HEK293T (cell line): ENCODE measurements around the gene IGF2BP2.
"Not testable (repeated sequence)": the region's sequence is repeated elsewhere in the genome, so short reads cannot be mapped to it uniquely, and the experiment has no call there.

Experiments
- CTCF ChIA-PET: fragments of 350-600 bp; formaldehyde crosslinking; extraction: SDS; loops from one replicate; lab custom pipeline; 2021; ENCODE audit warnings: antibody characterized with exemption, inconsistent platforms; lab: Yijun Ruan, JAX
- POLR2A ChIA-PET: fragments of 350-600 bp; formaldehyde crosslinking; extraction: SDS; loops from one replicate; lab custom pipeline; 2020; ENCODE audit warnings: antibody characterized with exemption, inconsistent platforms; lab: Yijun Ruan, JAX
- DNase-seq: peaks from one replicate; pipeline ENCODE4 v3.0.0; 2012; ENCODE audit warnings: mixed read lengths; ENCODE audit errors: extremely low spot score
- ARNT ChIP-seq: fragments of 450-650 bp; IDR thresholded peaks from 2 replicates; pipeline ENCODE4 v1.6.1; 2017; ENCODE audit warnings: mild to moderate bottlenecking
- BHLHE40 ChIP-seq: fragments of 450-650 bp; IDR thresholded peaks from 2 replicates; pipeline ENCODE4 v1.6.1; 2016; ENCODE audit warnings: mild to moderate bottlenecking, moderate library complexity, borderline replicate concordance
- CTBP1 ChIP-seq: fragments of 450-650 bp; IDR thresholded peaks from 2 replicates; pipeline ENCODE4 v1.6.1; 2016; ENCODE audit warnings: borderline replicate concordance
- ELF4 ChIP-seq: fragments of 450-650 bp; IDR thresholded peaks from 2 replicates; pipeline ENCODE4 v1.6.1; 2017; ENCODE audit warnings: antibody characterized with exemption
- FOXA1 ChIP-seq: fragments of 450-650 bp; IDR thresholded peaks from 2 replicates; pipeline ENCODE4 v1.6.1; 2016; ENCODE audit warnings: mild to moderate bottlenecking
- FOXK2 ChIP-seq: fragments of 450-650 bp; IDR thresholded peaks from 2 replicates; pipeline ENCODE4 v1.6.1; 2016; ENCODE audit warnings: mild to moderate bottlenecking
- FOXM1 ChIP-seq: fragments of 450-650 bp; IDR thresholded peaks from 2 replicates; pipeline ENCODE4 v1.6.1; 2017; ENCODE audit warnings: mild to moderate bottlenecking, borderline replicate concordance
- HDGF ChIP-seq: fragments of 450-650 bp; IDR thresholded peaks from 2 replicates; pipeline ENCODE4 v1.6.1; 2017; ENCODE audit warnings: antibody characterized with exemption, borderline replicate concordance
- L3MBTL2 ChIP-seq: fragments of 450-650 bp; conservative IDR thresholded peaks from 2 replicates; pipeline ENCODE4 v1.6.1; 2016; ENCODE audit warnings: mild to moderate bottlenecking
- LEF1 ChIP-seq: fragments of 450-650 bp; IDR thresholded peaks from 2 replicates; pipeline ENCODE4 v1.6.1; 2017; ENCODE audit warnings: mild to moderate bottlenecking, borderline replicate concordance
- NFRKB ChIP-seq: fragments of 450-650 bp; IDR thresholded peaks from 2 replicates; pipeline ENCODE4 v1.6.1; 2016; ENCODE audit warnings: mild to moderate bottlenecking, moderate library complexity
- PKNOX1 ChIP-seq: fragments of 450-650 bp; IDR thresholded peaks from 2 replicates; pipeline ENCODE4 v1.6.1; 2016
- SP1 ChIP-seq: fragments of 450-650 bp; IDR thresholded peaks from 2 replicates; pipeline ENCODE4 v1.6.1; 2017
- SUZ12 ChIP-seq: fragments of 450-650 bp; IDR thresholded peaks from 2 replicates; pipeline ENCODE4 v1.6.1; 2016; ENCODE audit warnings: mild to moderate bottlenecking
- TARDBP ChIP-seq: fragments of 450-650 bp; IDR thresholded peaks from 2 replicates; pipeline ENCODE4 v1.6.1; 2016
- ZNF384 ChIP-seq: fragments of 450-650 bp; IDR thresholded peaks from 2 replicates; pipeline ENCODE4 v1.6.1; 2016

Gene IGF2BP2

GRCh38 chr3:185843126-185843525 is 18.3 kb upstream of the IGF2BP2 start:
- DNase-seq: no peak
- TF ChIP-seq PKNOX1: no peak
- no peak for TF ChIP-seq FOXM1
- TF ChIP-seq SP1: no peak
- TF ChIP-seq NFRKB: no peak
- TF ChIP-seq BHLHE40: no peak
- TF ChIP-seq L3MBTL2: no peak
- TF ChIP-seq ELF4: no peak
- no peak for TF ChIP-seq ARNT
- no peak for TF ChIP-seq ZNF384
- no peak for TF ChIP-seq CTBP1
- ChIA-PET POLR2A (no interaction called here), CTCF (no interaction called here)

GRCh38 chr3:185842241-185842640 is 17.4 kb upstream of the IGF2BP2 start:
- ChIA-PET POLR2A (no interaction called here), CTCF (no interaction called here)
- no peak for TF ChIP-seq ELF4
- no peak for TF ChIP-seq ZNF384
- no peak for TF ChIP-seq FOXA1
- no peak for TF ChIP-seq ARNT
- no peak for TF ChIP-seq L3MBTL2
- TF ChIP-seq NFRKB: no peak
- no peak for DNase-seq

GRCh38 chr3:185838417-185838989 is 13.7 kb upstream of the IGF2BP2 start:
- POLR2A ChIA-PET, CTCF ChIA-PET, DNase-seq: not testable (repeated sequence)

GRCh38 chr3:185837414-185837813 is 12.6 kb upstream of the IGF2BP2 start:
- POLR2A ChIA-PET: no interaction called here

GRCh38 chr3:185831990-185832389 is 7.1 kb upstream of the IGF2BP2 start:
- ChIA-PET CTCF (no interaction called here), POLR2A (no interaction called here)
- TF ChIP-seq NFRKB (no peak), ELF4 (no peak), CTBP1 (no peak), HDGF (no peak), PKNOX1 (no peak), LEF1 (no peak), BHLHE40 (no peak), SUZ12 (no peak), SP1 (no peak)
- DNase-seq: no peak

More at GRCh38 chr3:185837414-185837813, 12.6 kb upstream of the IGF2BP2 start:
- TF ChIP-seq NFRKB: no peak
- no peak for TF ChIP-seq TARDBP
- DNase-seq: no peak
- CTCF ChIA-PET: no interaction called here

GRCh38 chr3:185831195-185831594 is 6.4 kb upstream of the IGF2BP2 start:
- ChIA-PET CTCF (no interaction called here), POLR2A (no interaction called here)
- DNase-seq: no peak
- no peak for TF ChIP-seq HDGF
- TF ChIP-seq LEF1: no peak
- TF ChIP-seq TARDBP: no peak
- no peak for TF ChIP-seq L3MBTL2
- no peak for TF ChIP-seq SP1
- TF ChIP-seq BHLHE40: no peak
- TF ChIP-seq FOXA1: no peak
- no peak for TF ChIP-seq SUZ12
- no peak for TF ChIP-seq NFRKB
- no peak for TF ChIP-seq ZNF384
- no peak for TF ChIP-seq PKNOX1
- TF ChIP-seq ARNT: no peak
- TF ChIP-seq ELF4: no peak
- no peak for TF ChIP-seq FOXK2
- TF ChIP-seq CTBP1: no peak
- no peak for TF ChIP-seq FOXM1

- no peak for TF ChIP-seq PKNOX1
- no peak for TF ChIP-seq LEF1
- TF ChIP-seq BHLHE40: no peak
- no peak for TF ChIP-seq ZNF384
- no peak for TF ChIP-seq FOXK2
- no peak for TF ChIP-seq FOXA1
- TF ChIP-seq NFRKB: no peak
- TF ChIP-seq HDGF: no peak
- no peak for TF ChIP-seq ELF4
- TF ChIP-seq SUZ12: no peak
- ChIA-PET POLR2A (no interaction called here), CTCF (no interaction called here)
- no peak for DNase-seq
These were observed 5.4 kb upstream of the IGF2BP2 start for GRCh38 chr3:185830018-185830797.
